ENCODE data around the gene TRAF3IP3. TPM values are rescaled to one million over a fixed set of nuclear protein-coding genes. Genes with fewer than 3 reads are reported as not detected.

Gene TRAF3IP3
- total RNA-seq, 4 donors from 2014 or later, result 1.6 to 3.1 (median 2.0) TPM; not detected in 1

- TF ChIP-seq POLR2A (IDR thresholded peaks at IDR 0.05), result no peak
- TF ChIP-seq CTCF (IDR thresholded peaks at IDR 0.05), result no peak
- TF ChIP-seq POLR2AphosphoS5 (IDR thresholded peaks at IDR 0.05), result no peak
- no peak for TF ChIP-seq EP300 (IDR thresholded peaks at IDR 0.05)
- no peaks in the 10 kb centered on the region for H3K36me3 ChIP-seq
- no peaks in the 10 kb centered on the region for H3K9me3 ChIP-seq
- no peak for DNase-seq (ENCODE audit: low spot score in 2 of 2)
- no peak overlapping the region for H3K4me3 ChIP-seq
- no peak overlapping the region for H3K27ac ChIP-seq
- H3K27me3 ChIP-seq, result no peaks in the 10 kb centered on the region
- 92% methylated on average over 17 of the region's 17 CpGs for WGBS
- peaks cover 18% of the 10 kb centered on the region for H3K4me1 ChIP-seq
These were observed 15.0 kb downstream of the TRAF3IP3 start for GRCh38 chr1:209770636-209771415.

GRCh38 chr1:209772126-209772525 is 16.3 kb downstream of the TRAF3IP3 start:
- Histone ChIP-seq H3K27ac (no peak overlapping the region), H3K9me3 (no peaks in the 10 kb centered on the region), H3K36me3 (no peaks in the 10 kb centered on the region), H3K4me3 (no peak overlapping the region), H3K4me1 (peaks cover 18% of the 10 kb centered on the region), H3K27me3 (no peaks in the 10 kb centered on the region)
- TF ChIP-seq POLR2A (IDR thresholded peaks at IDR 0.05), result no peak
- TF ChIP-seq POLR2AphosphoS5 (IDR thresholded peaks at IDR 0.05), result no peak
- TF ChIP-seq CTCF (IDR thresholded peaks at IDR 0.05), result no peak
- TF ChIP-seq EP300 (IDR thresholded peaks at IDR 0.05), result no peak
- 53% methylated on average over 6 of the region's 6 CpGs for WGBS
- DNase-seq (ENCODE audit: low spot score in 2 of 2), result no peak

- Histone ChIP-seq H3K27me3 (no peaks in the 10 kb centered on the region), H3K36me3 (no peaks in the 10 kb centered on the region), H3K4me3 (no peak overlapping the region), H3K9me3 (no peaks in the 10 kb centered on the region), H3K4me1 (peaks cover 7% of the 10 kb centered on the region), H3K27ac (no peak overlapping the region)
- WGBS, result 89% methylated on average over 1 of the region's 1 CpG
- DNase-seq (ENCODE audit: low spot score in 2 of 2), result no peak
- no peak for TF ChIP-seq POLR2AphosphoS5 (IDR thresholded peaks at IDR 0.05)
These were observed 18.7 kb downstream of the TRAF3IP3 start for GRCh38 chr1:209774592-209774991.

GRCh38 chr1:209775678-209776077 is 19.8 kb downstream of the TRAF3IP3 start:
- DNase-seq (ENCODE audit: low spot score in 2 of 2), result no peak
- no peak for TF ChIP-seq CTCF (IDR thresholded peaks at IDR 0.05)
- no peak for TF ChIP-seq EP300 (IDR thresholded peaks at IDR 0.05)
- TF ChIP-seq POLR2AphosphoS5 (IDR thresholded peaks at IDR 0.05), result no peak
- no peak for TF ChIP-seq POLR2A (IDR thresholded peaks at IDR 0.05)
- 67% methylated on average over 2 of the region's 2 CpGs for WGBS
- H3K27me3 ChIP-seq, result no peaks in the 10 kb centered on the region
- no peak overlapping the region for H3K27ac ChIP-seq
- no peaks in the 10 kb centered on the region for H3K9me3 ChIP-seq
- no peak overlapping the region for H3K4me3 ChIP-seq
- no peaks in the 10 kb centered on the region for H3K4me1 ChIP-seq
- H3K36me3 ChIP-seq, result no peaks in the 10 kb centered on the region

- Histone ChIP-seq H3K9me3 (no peaks in the 10 kb centered on the region), H3K4me1 (no peaks in the 10 kb centered on the region), H3K36me3 (no peaks in the 10 kb centered on the region), H3K27ac (no peak overlapping the region), H3K27me3 (no peaks in the 10 kb centered on the region), H3K4me3 (no peak overlapping the region)
- TF ChIP-seq POLR2A (IDR thresholded peaks at IDR 0.05) (no peak), EP300 (IDR thresholded peaks at IDR 0.05) (no peak), CTCF (IDR thresholded peaks at IDR 0.05) (no peak), POLR2AphosphoS5 (IDR thresholded peaks at IDR 0.05) (no peak)
- WGBS, result 96% methylated on average over 2 of the region's 2 CpGs
- no peak for DNase-seq (ENCODE audit: low spot score in 2 of 2)
These were observed 21.7 kb downstream of the TRAF3IP3 start for GRCh38 chr1:209777587-209777986.
